ENCODE data around the gene CDK5RAP1. TPM values are rescaled to one million over a fixed set of nuclear protein-coding genes. Genes with fewer than 3 reads are reported as not detected.
"Not testable (repeated sequence)": the region's sequence is repeated elsewhere in the genome, so short reads cannot be mapped to it uniquely, and the experiment has no call there.

Gene CDK5RAP1
- total and polyA plus RNA-seq, 10 donors: 21.3 to 93.0 (median 33.7) TPM

- H3K27me3 ChIP-seq (replicated peaks in 1 of 7): no peaks in the 10 kb centered on the region
- TF ChIP-seq POLR2A (IDR thresholded peaks at IDR 0.05) (no peak), CTCF (IDR thresholded peaks at IDR 0.05 in 8 of 11, conservative IDR thresholded peaks at IDR 0.05 in 3 of 11) (no peak), POLR2AphosphoS5 (IDR thresholded peaks at IDR 0.05) (no peak)
- H3K4me3 ChIP-seq: no peak overlapping the region
- no peak overlapping the region for H3K27ac ChIP-seq
- H3K4me1 ChIP-seq: peaks cover under 1 to 42% (median 17%) of the 10 kb centered on the region in 6 donors
- intact Hi-C loops (cut with DNase I; ENCODE audit: low total_unique reads): no loop called here
- DNase-seq: no peak
- 78 to 95% (median 89%) methylated on average over 4 of the region's 4 CpGs for WGBS, 5 donors
- no peaks in the 10 kb centered on the region for H3K9me3 ChIP-seq
- H3K36me3 ChIP-seq: peaks cover 3 to 80% (median 61%) of the 10 kb centered on the region in 6 donors
Observed at GRCh38 chr20:33394718-33395117, 6.6 kb downstream of the CDK5RAP1 start.

GRCh38 chr20:33393609-33394008 lies 7.7 kb downstream of the CDK5RAP1 start:
- intact Hi-C loops (cut with DNase I; ENCODE audit: low total_unique reads): no loop called here
- H3K9me3 ChIP-seq: no peaks in the 10 kb centered on the region

GRCh38 chr20:33391722-33392415 lies 9.4 kb downstream of the CDK5RAP1 start:
- Histone ChIP-seq H3K36me3 (peaks cover 3 to 99% (median 69%) of the 10 kb centered on the region in 6 donors), H3K27ac (no peak overlapping the region), H3K4me1 (peaks cover 0 to 13% (median 0%) of the 10 kb centered on the region in 6 donors), H3K4me3 (no peak overlapping the region), H3K9me3 (no peaks in the 10 kb centered on the region), H3K27me3 (replicated peaks in 1 of 7) (no peaks in the 10 kb centered on the region)
- WGBS, 5 donors: 79 to 88% (median 84%) methylated on average over 9 of the region's 9 CpGs
- intact Hi-C loops (cut with DNase I; ENCODE audit: low total_unique reads): no loop called here
- DNase-seq: no peak
- TF ChIP-seq CTCF (IDR thresholded peaks at IDR 0.05 in 8 of 11, conservative IDR thresholded peaks at IDR 0.05 in 3 of 11): no peak
- no peak for TF ChIP-seq POLR2A (IDR thresholded peaks at IDR 0.05)
- TF ChIP-seq POLR2AphosphoS5 (IDR thresholded peaks at IDR 0.05): no peak

More at GRCh38 chr20:33393609-33394008, 7.7 kb downstream of the CDK5RAP1 start:
- no peak for TF ChIP-seq POLR2A (IDR thresholded peaks at IDR 0.05)
- TF ChIP-seq CTCF (IDR thresholded peaks at IDR 0.05 in 8 of 11, conservative IDR thresholded peaks at IDR 0.05 in 3 of 11): no peak
- TF ChIP-seq POLR2AphosphoS5 (IDR thresholded peaks at IDR 0.05): no peak
- 88 to 97% (median 96%) methylated on average over 4 of the region's 4 CpGs for WGBS, 5 donors
- no peak for DNase-seq
- peaks cover 3 to 91% (median 61%) of the 10 kb centered on the region in 6 donors for H3K36me3 ChIP-seq
- H3K4me3 ChIP-seq: no peak overlapping the region
- H3K27ac ChIP-seq: no peak overlapping the region
- H3K27me3 ChIP-seq (replicated peaks in 1 of 7): no peaks in the 10 kb centered on the region
- peaks cover 0 to 31% (median 7%) of the 10 kb centered on the region in 6 donors for H3K4me1 ChIP-seq

GRCh38 chr20:33389326-33389725 lies 12.0 kb downstream of the CDK5RAP1 start:
- intact Hi-C loops (cut with DNase I; ENCODE audit: low total_unique reads); H3K27me3 ChIP-seq (replicated peaks in 1 of 7); H3K4me1 ChIP-seq; DNase-seq; H3K27ac ChIP-seq; H3K4me3 ChIP-seq; H3K9me3 ChIP-seq: not testable (repeated sequence)
- H3K36me3 ChIP-seq: peaks cover 0 to 99% (median 78%) of the 10 kb centered on the region in 6 donors
- WGBS, 5 donors: 90 to 100% (median 98%) methylated on average over 10 to 36 of the region's 36 CpGs

Measured in spleen (tissue), 11 donors.